Stimulated activated CD4-positive, alpha-beta T cell treated with anti-CD3 and anti-CD28 coated beads, TNF-alpha, amount 100 ng/mL, for 1 hour (primary cell): Measurements from ENCODE around the gene STK10.

Experiments
- DNase-seq, 3 donors: peaks; one replicate each; pipeline ENCODE4 v3.0.0-alpha.2; 2020; ENCODE audit warnings: low read depth in 3 of 3, low spot score in 1 of 3

The STK10 gene

GRCh38 chr5:172110921-172111851 is 76.8 kb downstream of the STK10 start:
- DNase-seq = peak; percentile 41 to 64 (median 50)

GRCh38 chr5:172110260-172110815 is 77.7 kb downstream of the STK10 start:
- no peak for DNase-seq

- no peak for DNase-seq
Observed at GRCh38 chr5:172109749-172110148, 78.3 kb downstream of the STK10 start.

- DNase-seq = no peak
Observed at GRCh38 chr5:172107571-172107970, 80.5 kb downstream of the STK10 start.

GRCh38 chr5:172106511-172107356 is 81.3 kb downstream of the STK10 start:
- peak in 2 of 3 donors; percentile 43 to 75 for DNase-seq

- no peak for DNase-seq
Observed at GRCh38 chr5:172105811-172106210, 82.2 kb downstream of the STK10 start.

GRCh38 chr5:172104801-172105701 is 83.0 kb downstream of the STK10 start:
- no peak for DNase-seq

GRCh38 chr5:172104021-172104420 is 84.0 kb downstream of the STK10 start:
- no peak for DNase-seq

- DNase-seq = no peak
Observed at GRCh38 chr5:172102913-172103626, 85.0 kb downstream of the STK10 start.

GRCh38 chr5:172102218-172102870 is 85.7 kb downstream of the STK10 start:
- DNase-seq = no peak

- no peak for DNase-seq
Observed at GRCh38 chr5:172101547-172102217, 86.3 kb downstream of the STK10 start.

GRCh38 chr5:172098883-172099282 is 89.1 kb downstream of the STK10 start:
- DNase-seq = no peak

GRCh38 chr5:172098046-172098445 is 90.0 kb downstream of the STK10 start:
- DNase-seq = no peak

- DNase-seq = no peak
Observed at GRCh38 chr5:172097356-172097755, 90.7 kb downstream of the STK10 start.

GRCh38 chr5:172096207-172096940 is 91.7 kb downstream of the STK10 start:
- no peak for DNase-seq

- no peak for DNase-seq
Observed at GRCh38 chr5:172095368-172096206, 92.4 kb downstream of the STK10 start.

- no peak for DNase-seq
Observed at GRCh38 chr5:172093965-172094364, 94.1 kb downstream of the STK10 start.
